NCI-H2227 (cell line): ENCODE results near the gene CFDP1.
A peak's percentile ranks its signal among the peaks of the same experiment; 100 is the strongest.

Source experiments
- DNase-seq: peaks from one replicate; lab custom pipeline; 2025; ENCODE audit not compliant: unreplicated experiment; lab: John Stamatoyannopoulos, UW

Gene CFDP1

DNA sequence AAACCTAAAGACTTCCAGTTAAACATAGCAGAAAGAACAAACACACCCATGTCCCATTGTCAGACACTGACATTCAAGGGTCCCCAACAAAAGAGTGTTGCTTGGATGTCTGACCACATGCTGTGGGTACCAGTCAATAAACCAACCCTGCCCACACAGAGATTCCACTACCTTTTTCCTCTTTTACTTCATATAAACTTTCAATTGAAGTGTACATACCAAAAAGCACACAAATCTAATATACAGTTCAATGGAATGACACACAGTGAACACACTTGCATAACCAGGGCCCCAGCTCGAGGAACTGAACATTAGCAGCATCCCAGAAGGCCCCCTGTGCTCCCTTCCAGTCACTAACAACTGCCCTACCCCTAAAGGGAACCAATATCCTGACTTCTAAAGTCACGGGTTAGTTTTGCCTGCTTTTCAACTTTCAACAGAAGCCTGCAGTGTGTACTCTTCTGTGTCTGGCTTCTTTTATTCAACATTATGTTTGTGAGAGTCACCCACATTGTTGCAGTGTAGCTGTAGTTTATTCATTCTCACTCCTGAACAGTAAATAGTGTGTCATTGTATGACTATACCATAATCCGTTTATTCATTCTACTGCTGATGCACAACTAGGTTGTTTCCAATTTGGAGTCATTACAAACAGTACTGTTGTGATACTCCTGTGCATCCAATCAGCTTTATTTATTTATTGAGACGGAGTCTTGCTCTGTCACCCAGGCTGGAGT is 18.0 kb downstream of the CFDP1 start:
- no peak for DNase-seq

DNA sequence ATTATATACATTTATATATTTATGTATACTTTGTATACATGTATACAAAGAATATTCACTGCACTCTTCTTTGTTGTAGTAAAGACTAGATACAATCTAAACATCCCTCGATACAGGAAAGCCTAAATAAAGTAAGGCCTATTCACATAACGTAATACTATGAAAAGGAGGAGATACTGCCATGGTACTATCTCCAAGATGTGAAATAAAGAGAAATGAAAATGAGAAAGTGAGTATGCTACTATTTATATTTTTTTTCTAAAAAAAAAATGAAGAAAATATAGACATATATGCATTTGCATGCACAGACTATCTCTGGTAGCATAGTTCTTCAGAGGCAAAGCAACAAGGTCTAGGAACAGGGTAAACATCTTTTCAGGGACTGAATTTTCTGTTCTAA is 19.4 kb downstream of the CFDP1 start:
- no peak for DNase-seq

DNA sequence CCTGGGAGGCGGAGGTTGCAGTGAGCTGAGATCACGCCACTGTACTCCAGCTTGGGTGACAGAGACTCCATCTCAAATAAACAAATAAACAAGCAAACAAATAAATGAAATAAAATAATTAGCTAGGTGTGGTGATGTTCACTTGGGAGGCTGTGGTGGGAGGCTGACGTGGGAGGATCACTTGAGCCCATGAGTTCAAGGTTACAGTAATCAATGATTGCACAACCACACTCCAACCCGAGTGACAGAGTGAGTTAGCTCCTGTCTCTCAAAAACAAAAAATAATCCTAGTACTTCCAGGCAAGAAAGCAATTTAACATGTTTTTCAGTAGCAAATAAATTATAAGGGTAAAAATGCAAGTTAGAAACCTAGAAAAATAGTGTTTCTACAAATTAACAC is 26.4 kb downstream of the CFDP1 start:
- no peak for DNase-seq

DNA sequence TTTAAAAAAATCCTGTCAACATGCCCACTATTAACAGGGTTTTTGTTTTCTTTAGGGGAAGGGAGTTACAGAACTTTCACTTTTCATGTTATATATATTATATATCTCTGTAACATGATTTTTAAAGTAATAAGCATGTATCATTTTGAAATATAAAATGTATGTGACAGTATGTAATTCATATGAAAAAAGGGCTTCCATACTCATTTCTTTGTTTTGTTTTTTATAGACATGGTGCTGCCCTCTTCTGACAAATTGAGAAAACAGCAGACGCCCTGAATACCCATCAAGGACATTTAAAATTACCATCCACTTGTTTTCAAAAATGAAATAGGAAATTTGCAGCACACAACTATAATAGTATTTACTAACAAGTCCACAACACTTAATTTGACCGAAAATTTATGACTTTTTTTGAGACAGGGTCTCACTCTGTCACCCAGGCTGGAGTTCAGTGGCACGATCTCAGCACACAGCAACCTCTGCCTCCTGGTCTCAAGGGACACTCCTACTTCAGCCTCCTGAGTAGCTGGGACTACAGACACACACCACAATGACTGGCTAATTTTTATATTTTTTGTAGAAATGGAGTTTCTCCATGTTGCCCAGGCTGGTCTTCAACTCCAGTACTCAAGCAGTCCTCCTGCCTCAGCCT is 30.4 kb downstream of the CFDP1 start:
- peak; percentile 26 for DNase-seq

DNA sequence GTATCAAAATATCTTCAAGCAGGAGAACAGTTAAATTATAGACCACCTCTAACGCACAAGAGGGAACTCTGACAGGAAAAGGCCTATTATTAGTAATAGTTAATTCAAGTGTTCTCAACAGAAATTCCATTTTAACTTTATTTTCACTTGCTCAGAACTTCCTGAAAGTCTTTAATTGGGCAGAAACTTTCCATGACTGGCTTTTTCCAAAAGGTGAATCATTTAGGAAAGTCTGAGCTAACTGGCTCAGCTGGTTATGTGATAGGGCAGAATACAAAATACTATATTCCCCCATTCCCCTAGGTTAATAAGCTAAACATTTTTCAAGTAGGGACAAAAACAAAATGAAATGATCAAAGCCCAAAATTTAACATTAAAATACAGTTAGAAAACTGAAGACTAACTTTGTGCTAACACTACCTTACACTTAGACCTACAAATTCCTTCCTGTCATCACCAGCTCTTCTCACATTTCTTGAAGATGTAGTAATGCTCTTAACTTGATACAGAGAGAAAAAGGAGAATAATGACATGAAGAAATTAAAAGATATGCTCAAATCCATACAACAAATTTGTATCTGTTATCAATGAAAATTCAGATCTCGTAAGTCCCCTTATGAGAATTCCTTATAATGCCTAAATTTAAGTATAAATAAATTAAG is 31.0 kb downstream of the CFDP1 start:
- no peak for DNase-seq

DNA sequence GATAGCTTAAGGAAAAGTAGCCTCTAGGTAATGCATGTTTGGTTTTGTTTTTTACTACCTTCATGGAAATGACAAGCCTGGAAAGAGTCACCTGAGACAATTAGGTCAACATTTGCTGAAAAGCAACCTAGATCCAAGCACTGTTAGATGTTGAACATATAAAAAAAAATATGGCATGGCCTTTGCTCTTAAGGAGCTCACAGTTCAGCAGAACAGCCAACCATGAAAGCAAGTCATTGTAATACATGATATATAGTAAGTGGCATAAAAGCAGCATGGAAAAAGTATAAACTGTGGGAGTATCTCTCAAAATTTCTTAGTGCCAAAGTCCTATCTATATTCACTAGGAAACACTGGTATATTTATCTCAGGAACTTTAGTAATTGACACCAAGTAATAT is 31.6 kb downstream of the CFDP1 start:
- DNase-seq: no peak

DNA sequence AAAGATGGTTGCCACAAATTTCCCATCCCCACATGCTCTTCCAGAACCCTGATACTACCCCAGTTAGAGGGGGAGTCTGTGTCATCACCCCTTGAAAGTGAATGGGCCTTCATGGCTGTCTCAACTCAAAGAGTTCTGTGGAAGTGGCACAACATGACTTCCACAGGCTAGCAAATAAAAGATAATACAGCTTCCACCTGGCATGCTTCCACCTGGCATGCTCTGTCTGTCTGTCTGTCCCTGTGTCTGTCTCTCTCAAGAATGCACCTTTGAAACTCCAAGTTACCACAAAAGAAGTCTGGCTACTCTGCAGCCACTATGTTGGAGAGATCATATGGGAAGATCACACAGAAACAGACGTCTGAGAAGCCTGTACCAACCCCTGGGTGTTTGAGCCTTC is 35.0 kb downstream of the CFDP1 start:
- no peak for DNase-seq

DNA sequence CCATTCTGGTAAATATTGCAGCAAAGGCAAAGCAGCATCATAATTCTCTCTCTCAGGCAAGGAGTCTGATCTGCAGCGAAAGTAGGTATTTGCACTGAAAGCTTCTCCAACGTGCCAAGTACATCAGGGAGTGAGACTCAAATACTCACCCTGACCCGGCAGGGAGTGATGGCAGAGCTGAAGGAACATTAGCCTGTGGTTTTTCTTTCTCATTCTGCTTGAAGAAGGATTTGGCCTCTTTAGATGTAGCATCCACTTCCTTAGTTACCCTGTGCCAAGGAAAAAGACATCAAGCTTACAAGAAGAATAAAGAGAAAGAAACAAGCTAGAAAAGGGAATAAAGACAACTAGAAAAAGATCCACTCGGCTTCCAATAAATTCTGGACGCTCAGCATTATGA is 38.4 kb downstream of the CFDP1 start:
- no peak for DNase-seq

DNA sequence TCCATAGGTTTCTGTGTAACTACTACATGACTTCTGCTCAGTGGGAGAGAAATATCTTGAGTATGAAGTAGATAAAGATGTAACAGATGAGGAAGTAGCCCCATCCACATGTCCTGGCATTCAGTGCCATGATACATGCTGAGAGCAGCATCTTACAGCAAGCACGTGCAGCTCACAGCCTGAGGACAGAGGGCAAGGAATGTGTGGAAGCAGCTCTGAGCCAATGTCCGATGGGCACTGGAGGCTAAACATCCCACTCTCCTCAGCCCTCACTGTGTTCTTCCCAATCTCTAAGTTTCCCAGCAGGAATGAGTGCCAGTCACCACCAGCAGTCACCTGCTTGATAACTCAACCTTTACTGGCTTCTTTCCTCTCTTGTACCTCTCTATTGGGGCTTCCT is 40.4 kb downstream of the CFDP1 start:
- DNase-seq: no peak

DNA sequence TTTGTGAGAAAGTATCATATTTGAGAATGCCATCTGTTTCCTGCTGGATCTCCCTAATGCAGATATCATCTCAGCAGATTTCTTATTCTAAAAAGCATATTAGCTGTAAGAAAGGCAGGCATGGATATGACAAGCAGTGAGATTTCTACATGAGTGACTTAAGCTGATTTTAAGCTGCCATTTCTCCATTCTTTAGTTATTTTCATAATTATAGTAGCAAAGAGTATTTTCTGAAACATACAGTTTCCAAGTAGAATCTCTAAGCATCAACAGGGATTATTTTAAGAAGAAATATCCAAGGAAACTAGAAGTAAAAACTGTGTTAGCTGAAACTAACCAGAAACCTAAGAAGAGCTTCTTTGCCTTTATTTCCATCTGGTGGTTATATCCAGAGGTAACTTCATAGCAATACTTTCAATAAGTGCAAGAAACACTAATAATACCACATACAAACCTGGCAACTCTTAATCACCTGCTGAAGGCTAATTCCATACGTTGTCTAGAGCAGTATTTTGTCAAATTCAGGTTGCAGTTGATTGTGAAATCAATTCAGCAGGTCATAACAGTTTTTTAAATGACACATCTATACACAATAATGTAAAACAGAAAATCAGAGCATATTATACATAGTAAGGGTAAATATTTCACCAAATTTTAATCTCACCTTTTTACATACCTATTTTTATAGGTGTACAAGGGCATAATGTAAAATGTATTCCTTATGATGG is 42.2 kb downstream of the CFDP1 start:
- DNase-seq: no peak

DNA sequence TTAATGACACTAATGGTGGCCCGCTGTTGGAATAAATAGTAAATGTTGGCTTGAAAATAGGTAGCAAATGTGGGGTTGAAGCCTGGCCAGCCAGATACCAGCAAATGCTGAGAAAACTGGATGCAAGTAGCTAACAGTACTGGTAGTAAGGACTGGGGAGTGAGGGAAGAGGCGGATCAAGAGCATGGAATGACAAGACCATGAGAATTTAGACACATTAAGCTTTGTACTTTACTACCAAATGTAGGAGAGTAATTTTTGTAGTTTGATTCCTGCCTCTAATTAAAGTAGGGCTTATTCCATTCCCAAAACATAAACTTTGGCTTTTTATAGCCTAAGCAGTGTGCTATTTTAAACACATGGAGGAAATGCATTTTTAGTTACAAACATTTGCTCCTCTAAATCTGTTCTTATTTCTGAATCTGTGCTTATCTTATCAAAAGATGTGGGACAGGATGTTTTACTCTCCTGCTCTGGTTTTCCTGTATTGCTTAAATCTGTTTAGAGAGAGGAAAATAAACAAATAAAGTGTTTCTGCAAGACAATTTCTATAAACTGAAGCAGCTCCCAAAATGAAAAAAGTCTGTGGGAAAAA is 44.1 kb downstream of the CFDP1 start:
- DNase-seq: no peak

DNA sequence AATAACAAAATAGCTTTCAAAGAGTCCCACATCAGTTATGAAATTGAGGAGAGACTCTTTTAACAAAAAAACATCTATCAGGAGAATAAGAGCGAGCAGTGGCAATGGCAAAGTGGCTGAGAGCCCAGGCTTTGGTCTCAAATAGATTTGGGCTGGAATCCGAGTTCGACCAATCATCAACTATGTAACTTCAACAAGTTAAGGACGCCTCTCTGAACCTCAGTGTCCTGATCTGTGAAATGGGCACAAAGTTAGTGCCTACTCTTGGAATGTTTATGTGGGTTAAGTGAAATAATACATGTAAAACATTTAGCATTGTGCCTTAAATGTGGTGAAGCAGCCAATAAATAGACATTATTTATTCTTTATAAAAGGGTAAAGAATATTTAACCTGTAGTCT is 45.4 kb downstream of the CFDP1 start:
- no peak for DNase-seq

DNA sequence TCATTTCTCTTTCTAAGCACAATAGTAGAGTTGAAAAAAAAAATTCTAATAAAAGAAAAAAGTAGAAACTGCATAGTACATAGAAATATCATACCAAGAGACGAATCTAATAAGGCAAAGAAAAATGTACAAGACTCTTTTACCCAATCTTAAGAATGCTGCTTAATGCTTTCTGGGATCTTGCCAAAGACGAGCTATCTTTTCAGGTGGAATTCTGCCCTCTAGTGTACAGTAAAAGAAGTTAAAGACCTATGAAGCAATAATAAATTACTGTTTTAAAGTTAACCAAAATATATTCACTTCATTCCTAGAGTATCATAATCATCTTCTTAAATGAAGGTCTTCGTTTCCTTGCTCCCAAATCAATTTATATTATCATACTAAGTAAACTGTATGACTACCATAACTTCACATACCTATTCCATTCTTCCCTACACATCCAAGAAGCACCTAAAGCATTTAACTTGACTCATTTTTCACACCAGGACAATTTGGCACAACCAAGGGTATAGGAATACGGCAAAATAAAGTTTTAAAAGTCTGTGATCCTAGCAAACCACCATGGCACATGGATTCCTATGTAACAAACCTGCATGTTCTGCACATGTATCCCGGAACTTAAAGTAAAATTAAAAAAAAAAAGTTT is 47.7 kb downstream of the CFDP1 start:
- DNase-seq: peak; percentile 53

DNA sequence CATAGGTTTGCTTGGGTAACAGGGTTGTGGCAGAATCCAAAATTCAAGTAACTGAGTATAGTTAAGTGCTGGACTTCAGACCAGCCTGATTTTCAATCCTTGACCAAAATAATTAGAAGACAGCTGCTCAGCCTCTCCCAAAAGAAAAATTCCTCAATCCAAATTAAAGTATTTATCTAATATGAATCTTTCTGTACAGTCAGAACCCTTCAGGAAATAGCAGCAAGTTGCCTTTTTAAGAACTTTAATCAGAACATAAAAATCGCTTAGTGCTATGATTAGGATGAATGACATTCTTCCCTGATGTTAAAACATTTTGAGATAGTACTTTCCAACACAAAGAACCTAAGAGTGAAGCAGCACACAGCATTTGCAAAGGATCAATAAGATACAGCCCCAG is 50.2 kb downstream of the CFDP1 start:
- no peak for DNase-seq

DNA sequence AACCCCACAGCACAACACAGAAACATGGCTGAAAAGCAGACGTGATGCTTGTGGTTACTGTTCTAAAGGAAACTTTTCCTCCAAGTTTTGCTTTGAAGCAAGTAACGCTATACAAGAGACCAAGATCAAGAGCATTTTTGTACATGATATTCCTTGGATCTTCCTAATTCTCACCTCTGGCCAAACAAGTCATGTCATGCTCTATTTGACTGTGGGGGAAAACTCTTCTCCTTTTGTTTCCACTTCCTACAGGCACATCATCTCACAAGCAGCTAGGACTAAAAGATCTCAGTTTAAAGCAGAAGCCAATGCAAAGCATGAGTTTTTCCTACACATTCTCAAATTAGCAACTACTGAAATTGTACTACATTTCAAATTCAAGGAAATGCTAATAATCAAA is 50.7 kb downstream of the CFDP1 start:
- DNase-seq: no peak

DNA sequence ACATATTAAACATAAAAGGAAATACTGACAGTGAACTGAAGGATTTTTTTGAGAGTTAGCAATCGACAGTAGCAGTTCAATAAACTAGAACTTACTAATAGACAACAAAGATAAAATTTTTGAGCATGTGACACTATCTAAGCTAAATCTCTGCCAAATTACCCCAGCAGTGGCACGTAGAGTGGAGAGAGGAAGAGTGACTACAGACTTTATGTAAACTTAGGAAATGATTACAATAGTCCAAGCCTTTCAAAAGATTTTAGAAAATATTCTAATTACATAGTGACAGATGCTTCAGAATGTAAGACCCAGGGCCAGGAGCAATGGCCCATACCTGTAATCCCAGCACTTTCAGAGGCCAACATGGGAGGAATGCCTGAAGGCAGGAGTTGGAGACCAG is 52.4 kb downstream of the CFDP1 start:
- no peak for DNase-seq

DNA sequence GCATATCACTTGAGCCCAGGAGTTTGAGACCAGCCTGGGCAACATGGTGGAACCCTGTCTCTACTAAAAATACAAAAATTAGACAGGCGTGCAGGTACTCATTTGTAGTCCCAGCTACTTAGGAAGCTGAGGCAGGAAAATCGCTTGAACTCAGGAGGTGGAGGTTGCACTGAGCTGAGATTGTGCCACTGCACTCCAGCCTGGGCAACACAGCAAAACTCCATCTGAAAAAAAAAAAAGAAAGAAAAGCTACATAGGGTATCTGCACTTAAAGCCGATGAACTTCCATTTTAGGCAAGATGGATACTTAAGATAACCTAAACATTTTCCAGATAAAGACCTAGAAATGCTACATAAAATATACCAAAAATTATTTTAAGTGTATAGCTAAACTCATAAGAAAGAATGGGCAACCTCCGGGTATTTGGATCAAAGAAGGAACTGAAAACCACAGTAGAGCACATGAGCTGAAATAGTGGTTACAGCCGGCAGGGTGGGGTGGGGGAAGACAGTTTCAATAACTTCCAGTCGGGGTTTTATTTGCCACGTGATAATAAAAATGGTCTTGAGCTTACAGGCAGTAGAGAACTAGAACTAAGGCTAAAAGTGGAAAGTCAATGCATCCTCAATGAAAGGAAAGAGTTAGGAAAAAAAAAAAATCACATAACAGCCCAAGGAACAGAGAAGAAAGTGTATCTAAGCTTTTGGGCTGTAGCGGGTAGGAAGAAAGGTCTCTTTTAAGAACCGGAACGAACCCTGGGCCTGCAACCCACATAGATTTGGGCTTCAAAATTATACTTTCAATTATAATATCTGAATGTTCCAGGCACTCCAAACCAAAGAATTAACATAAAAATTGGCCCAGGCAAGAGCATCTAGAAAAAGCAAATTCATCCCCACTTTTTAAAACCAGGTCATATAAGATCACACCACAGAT is 53.1 kb downstream of the CFDP1 start:
- DNase-seq: no peak

DNA sequence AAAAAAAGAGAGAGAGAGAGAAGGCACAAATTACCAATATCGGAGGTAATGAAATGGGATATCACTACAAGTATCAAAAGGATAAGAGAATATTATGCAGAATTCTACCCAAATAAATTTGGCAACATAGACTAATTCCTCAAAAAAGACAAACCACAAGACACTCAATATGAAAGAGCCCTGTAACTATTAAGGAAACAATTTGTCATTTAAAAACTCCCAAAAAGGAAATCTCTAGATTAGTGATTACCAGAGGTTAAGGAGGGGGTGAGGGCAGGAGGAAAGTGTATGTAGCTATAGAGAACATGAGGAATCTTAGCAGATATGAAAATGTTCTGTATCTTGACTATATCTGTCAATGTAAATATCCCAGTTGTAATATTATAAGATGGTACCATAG is 54.0 kb downstream of the CFDP1 start:
- DNase-seq: no peak

DNA sequence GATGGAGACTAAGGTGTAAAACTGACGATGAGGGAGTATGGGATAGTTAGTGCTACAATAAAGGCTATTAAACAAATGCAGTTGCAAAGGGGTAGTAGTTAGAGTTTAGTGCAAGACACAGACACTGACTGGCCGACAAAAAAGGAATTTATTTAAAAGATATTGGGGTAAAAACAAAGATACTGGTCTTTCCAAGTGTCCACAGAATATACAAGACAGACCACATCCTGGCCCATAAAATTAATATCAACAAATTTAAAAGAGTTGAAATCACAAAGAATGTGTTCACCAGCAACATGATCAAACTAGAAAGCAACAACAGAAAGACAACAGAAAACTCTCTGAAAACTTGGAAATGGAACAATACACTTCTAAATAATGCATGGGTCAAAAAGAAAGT is 54.7 kb downstream of the CFDP1 start:
- no peak for DNase-seq
